ENCODE data around the gene MCOLN1.
A peak's percentile ranks its signal among the peaks of the same experiment; 100 is the strongest.

MCOLN1 gene

GRCh38 chr19:7486923-7487322 lies 35.5 kb upstream of the MCOLN1 start:
- Histone ChIP-seq H3K27ac (ENCODE audit: low read depth, low read length) (no peak overlapping the region), H3K4me1 (ENCODE audit: control insufficient read depth, insufficient read depth, low read length) (no peaks in the 10 kb centered on the region), H3K4me3 (ENCODE audit: low read length) (no peak overlapping the region)

GRCh38 chr19:7488736-7489353 lies 33.6 kb upstream of the MCOLN1 start, which contains the start of gene PEX11G:
Gene PEX11G, minus strand, starts transcription at chr19:7489035. Its CDS starts 25 bp downstream, at chr19:7489010.
- Histone ChIP-seq H3K9ac (ENCODE audit: low read length) (peak within 1 kb of the TSS; percentile 64), H3K4me1 (ENCODE audit: control insufficient read depth, insufficient read depth, low read length) (no peaks in the 10 kb centered on the region), H3K4me3 (ENCODE audit: low read length) (peak within 1 kb of the TSS; percentile 86), H3K36me3 (ENCODE audit: control insufficient read depth, insufficient read depth, low read length) (no peaks in the 10 kb centered on the region), H3K27me3 (ENCODE audit: control insufficient read depth, insufficient read depth, low read length) (no peaks in the 10 kb centered on the region), H3K27ac (ENCODE audit: low read depth, low read length) (peak within 1 kb of the TSS; percentile 88)

More at GRCh38 chr19:7486923-7487322, 35.5 kb upstream of the MCOLN1 start:
- Histone ChIP-seq H3K9ac (ENCODE audit: low read length) (no peak overlapping the region), H3K36me3 (ENCODE audit: control insufficient read depth, insufficient read depth, low read length) (no peaks in the 10 kb centered on the region), H3K27me3 (ENCODE audit: control insufficient read depth, insufficient read depth, low read length) (no peaks in the 10 kb centered on the region)

GRCh38 chr19:7489609-7490044 lies 32.8 kb upstream of the MCOLN1 start:
- H3K36me3 ChIP-seq (ENCODE audit: control insufficient read depth, insufficient read depth, low read length) = no peaks in the 10 kb centered on the region
- H3K27ac ChIP-seq (ENCODE audit: low read depth, low read length) = no peak overlapping the region
- H3K4me3 ChIP-seq (ENCODE audit: low read length) = peak overlapping the region; percentile 86
- H3K9ac ChIP-seq (ENCODE audit: low read length) = no peak overlapping the region
- no peaks in the 10 kb centered on the region for H3K27me3 ChIP-seq (ENCODE audit: control insufficient read depth, insufficient read depth, low read length)
- no peaks in the 10 kb centered on the region for H3K4me1 ChIP-seq (ENCODE audit: control insufficient read depth, insufficient read depth, low read length)

GRCh38 chr19:7492142-7492541 lies 30.3 kb upstream of the MCOLN1 start:
- H3K9ac ChIP-seq (ENCODE audit: low read length) = no peak overlapping the region
- H3K4me1 ChIP-seq (ENCODE audit: control insufficient read depth, insufficient read depth, low read length) = no peaks in the 10 kb centered on the region
- H3K36me3 ChIP-seq (ENCODE audit: control insufficient read depth, insufficient read depth, low read length) = no peaks in the 10 kb centered on the region
- no peaks in the 10 kb centered on the region for H3K27me3 ChIP-seq (ENCODE audit: control insufficient read depth, insufficient read depth, low read length)
- no peak overlapping the region for H3K4me3 ChIP-seq (ENCODE audit: low read length)
- no peak overlapping the region for H3K27ac ChIP-seq (ENCODE audit: low read depth, low read length)

- Histone ChIP-seq H3K4me3 (ENCODE audit: low read length) (no peak overlapping the region), H3K27ac (ENCODE audit: low read depth, low read length) (no peak overlapping the region), H3K36me3 (ENCODE audit: control insufficient read depth, insufficient read depth, low read length) (no peaks in the 10 kb centered on the region), H3K4me1 (ENCODE audit: control insufficient read depth, insufficient read depth, low read length) (no peaks in the 10 kb centered on the region), H3K9ac (ENCODE audit: low read length) (no peak overlapping the region), H3K27me3 (ENCODE audit: control insufficient read depth, insufficient read depth, low read length) (no peaks in the 10 kb centered on the region)
Measured at GRCh38 chr19:7492558-7492957, 29.9 kb upstream of the MCOLN1 start.

GRCh38 chr19:7494416-7495098 lies 27.9 kb upstream of the MCOLN1 start:
- no peak overlapping the region for H3K9ac ChIP-seq (ENCODE audit: low read length)
- no peak overlapping the region for H3K4me3 ChIP-seq (ENCODE audit: low read length)
- no peaks in the 10 kb centered on the region for H3K36me3 ChIP-seq (ENCODE audit: control insufficient read depth, insufficient read depth, low read length)
- peak overlapping the region; percentile 60 for H3K27ac ChIP-seq (ENCODE audit: low read depth, low read length)
- H3K27me3 ChIP-seq (ENCODE audit: control insufficient read depth, insufficient read depth, low read length) = no peaks in the 10 kb centered on the region
- no peaks in the 10 kb centered on the region for H3K4me1 ChIP-seq (ENCODE audit: control insufficient read depth, insufficient read depth, low read length)

GRCh38 chr19:7497292-7497691 lies 25.1 kb upstream of the MCOLN1 start:
- H3K27me3 ChIP-seq (ENCODE audit: control insufficient read depth, insufficient read depth, low read length) = no peaks in the 10 kb centered on the region
- H3K27ac ChIP-seq (ENCODE audit: low read depth, low read length) = no peak overlapping the region
- no peak overlapping the region for H3K4me3 ChIP-seq (ENCODE audit: low read length)
- no peaks in the 10 kb centered on the region for H3K4me1 ChIP-seq (ENCODE audit: control insufficient read depth, insufficient read depth, low read length)
- H3K9ac ChIP-seq (ENCODE audit: low read length) = no peak overlapping the region
- H3K36me3 ChIP-seq (ENCODE audit: control insufficient read depth, insufficient read depth, low read length) = no peaks in the 10 kb centered on the region

- peak overlapping the region; percentile 64 for H3K4me3 ChIP-seq (ENCODE audit: low read length)
- peaks cover 3% of the 10 kb centered on the region for H3K27me3 ChIP-seq (ENCODE audit: control insufficient read depth, insufficient read depth, low read length)
- no peak overlapping the region for H3K9ac ChIP-seq (ENCODE audit: low read length)
- no peaks in the 10 kb centered on the region for H3K4me1 ChIP-seq (ENCODE audit: control insufficient read depth, insufficient read depth, low read length)
- H3K27ac ChIP-seq (ENCODE audit: low read depth, low read length) = no peak overlapping the region
- no peaks in the 10 kb centered on the region for H3K36me3 ChIP-seq (ENCODE audit: control insufficient read depth, insufficient read depth, low read length)
Measured at GRCh38 chr19:7500811-7501450, 21.5 kb upstream of the MCOLN1 start.

- Histone ChIP-seq H3K27me3 (ENCODE audit: control insufficient read depth, insufficient read depth, low read length) (peaks cover 3% of the 10 kb centered on the region), H3K36me3 (ENCODE audit: control insufficient read depth, insufficient read depth, low read length) (no peaks in the 10 kb centered on the region)
Measured at GRCh38 chr19:7502552-7502951, 19.9 kb upstream of the MCOLN1 start.

GRCh38 chr19:7504684-7505083 lies 17.7 kb upstream of the MCOLN1 start:
- no peaks in the 10 kb centered on the region for H3K36me3 ChIP-seq (ENCODE audit: control insufficient read depth, insufficient read depth, low read length)
- peaks cover 3% of the 10 kb centered on the region for H3K27me3 ChIP-seq (ENCODE audit: control insufficient read depth, insufficient read depth, low read length)
- no peak overlapping the region for H3K27ac ChIP-seq (ENCODE audit: low read depth, low read length)
- no peaks in the 10 kb centered on the region for H3K4me1 ChIP-seq (ENCODE audit: control insufficient read depth, insufficient read depth, low read length)
- no peak overlapping the region for H3K9ac ChIP-seq (ENCODE audit: low read length)
- no peak overlapping the region for H3K4me3 ChIP-seq (ENCODE audit: low read length)

More at GRCh38 chr19:7502552-7502951, 19.9 kb upstream of the MCOLN1 start:
- H3K4me1 ChIP-seq (ENCODE audit: control insufficient read depth, insufficient read depth, low read length) = no peaks in the 10 kb centered on the region
- H3K9ac ChIP-seq (ENCODE audit: low read length) = no peak overlapping the region
- no peak overlapping the region for H3K4me3 ChIP-seq (ENCODE audit: low read length)
- no peak overlapping the region for H3K27ac ChIP-seq (ENCODE audit: low read depth, low read length)

GRCh38 chr19:7505288-7505681 lies 17.1 kb upstream of the MCOLN1 start:
- H3K27ac ChIP-seq (ENCODE audit: low read depth, low read length) = no peak overlapping the region
- H3K4me3 ChIP-seq (ENCODE audit: low read length) = peak overlapping the region; percentile 48
- peaks cover 3% of the 10 kb centered on the region for H3K27me3 ChIP-seq (ENCODE audit: control insufficient read depth, insufficient read depth, low read length)
- no peak overlapping the region for H3K9ac ChIP-seq (ENCODE audit: low read length)
- H3K36me3 ChIP-seq (ENCODE audit: control insufficient read depth, insufficient read depth, low read length) = no peaks in the 10 kb centered on the region
- no peaks in the 10 kb centered on the region for H3K4me1 ChIP-seq (ENCODE audit: control insufficient read depth, insufficient read depth, low read length)

GRCh38 chr19:7505682-7506384 lies 16.6 kb upstream of the MCOLN1 start:
- Histone ChIP-seq H3K36me3 (ENCODE audit: control insufficient read depth, insufficient read depth, low read length) (no peaks in the 10 kb centered on the region), H3K27me3 (ENCODE audit: control insufficient read depth, insufficient read depth, low read length) (peaks cover 3% of the 10 kb centered on the region), H3K27ac (ENCODE audit: low read depth, low read length) (no peak overlapping the region), H3K4me3 (ENCODE audit: low read length) (peak overlapping the region; percentile 48), H3K4me1 (ENCODE audit: control insufficient read depth, insufficient read depth, low read length) (no peaks in the 10 kb centered on the region), H3K9ac (ENCODE audit: low read length) (no peak overlapping the region)

All from rectal smooth muscle tissue (tissue), 1 donor.